Activated CD8-positive, alpha-beta memory T cell treated with anti-CD3 and anti-CD28 coated beads, Interleukin-2, amount 50 U/mL, for 48 hours (primary cell): ENCODE measurements around the gene APOC1.

Experiments
- DNase-seq: peaks from one replicate; pipeline ENCODE4 v3.0.0-alpha.2; 2020

Gene APOC1

GRCh38 chr19:44959691-44960090 is 45.3 kb downstream of the APOC1 start:
- no peak for DNase-seq

DNA sequence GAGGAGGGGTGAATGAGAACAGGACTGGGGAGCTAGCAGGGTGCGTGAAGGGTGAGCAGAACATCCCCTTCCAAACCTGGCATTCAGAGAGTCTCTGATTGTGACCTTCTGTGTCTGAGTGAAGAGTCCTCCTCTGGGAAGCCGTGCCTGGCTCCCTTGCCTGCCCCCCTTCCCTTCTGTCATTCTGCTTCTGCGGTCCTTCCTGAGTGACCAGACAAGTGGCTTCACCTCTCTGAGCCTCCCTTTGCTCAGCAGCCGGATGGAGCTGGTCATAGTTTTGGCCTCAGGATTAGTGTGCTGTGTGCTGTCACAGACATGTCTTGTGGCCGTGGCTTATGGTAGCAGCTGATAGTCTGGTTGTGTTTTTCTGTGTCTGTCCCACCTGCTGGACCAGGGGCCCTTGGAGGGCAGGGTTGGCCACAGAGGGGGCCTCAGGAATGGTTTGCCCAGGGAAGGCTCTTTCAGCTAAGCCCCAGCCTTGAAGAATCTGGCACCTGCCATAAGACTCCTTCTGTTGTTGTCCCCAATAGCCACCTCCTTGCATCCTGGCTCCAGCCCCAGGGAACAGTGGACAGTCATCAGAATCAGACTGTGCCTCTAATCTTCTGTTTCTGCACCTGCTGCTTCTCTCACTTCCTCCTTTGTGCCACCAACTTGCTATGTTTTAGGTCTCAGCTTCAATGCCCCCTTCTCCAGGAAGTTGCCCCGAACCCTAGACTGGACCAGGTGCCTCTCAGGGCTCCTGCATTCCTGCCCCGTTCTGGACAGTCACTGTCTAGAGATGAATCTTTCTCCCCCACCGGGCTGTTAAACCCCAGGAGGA is 46.7 kb downstream of the APOC1 start:
- no peak for DNase-seq

DNA sequence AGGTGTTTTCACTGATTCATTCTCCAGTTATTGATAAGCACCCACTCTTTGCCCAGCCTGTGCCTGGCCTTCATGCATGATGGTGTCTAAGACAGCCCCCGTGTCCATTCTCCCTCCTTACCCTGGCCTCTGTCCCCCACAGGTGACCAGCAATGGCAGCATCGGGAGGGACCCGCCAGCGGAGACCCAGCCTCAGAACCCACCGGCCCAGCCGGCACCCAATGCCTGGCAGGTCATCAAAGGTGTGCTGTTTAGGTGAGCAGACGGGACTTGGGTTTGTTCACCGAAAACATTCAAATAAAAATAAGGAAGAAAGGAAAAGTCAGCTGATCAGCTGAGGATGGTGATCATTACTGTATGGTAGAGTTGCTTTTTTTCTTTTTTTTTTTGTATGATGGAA is 47.4 kb downstream of the APOC1 start:
- no peak for DNase-seq

GRCh38 chr19:44968118-44968517 is 53.7 kb downstream of the APOC1 start:
- DNase-seq: no peak

DNA sequence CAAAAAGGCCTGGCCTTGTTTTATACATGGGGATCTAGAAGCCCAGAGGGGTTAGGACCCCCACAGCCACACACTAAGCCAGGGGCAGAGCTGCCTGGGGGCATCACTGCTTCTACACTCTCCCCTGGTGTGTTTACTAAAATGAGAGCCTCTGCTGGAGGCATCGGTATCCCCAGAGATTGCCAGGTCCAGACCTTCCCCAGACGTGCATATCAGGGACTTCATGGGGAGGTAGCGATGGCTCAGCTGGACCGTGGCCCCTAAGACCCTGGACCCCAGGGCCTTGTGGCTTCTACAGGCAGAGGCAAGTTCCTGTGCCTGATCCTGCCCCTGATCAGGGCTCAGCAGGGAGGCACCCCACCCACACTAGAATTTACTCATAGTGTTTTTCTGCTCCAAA is 54.3 kb downstream of the APOC1 start:
- DNase-seq: no peak
